H1 (cell line): Measurements from ENCODE around the gene STXBP5. TPM values are rescaled to one million over a fixed set of nuclear protein-coding genes. Genes with fewer than 3 reads are reported as not detected.

Experiments used
- CTCF ChIA-PET: fragments of 300-600 bp; sonication (Branson Sonifier 250); formaldehyde crosslinking; loops from one replicate; lab custom pipeline; 2021; ENCODE audit not compliant: partially characterized antibody; lab: Charles Lee
- POLR2A ChIA-PET: fragments of 300-600 bp; sonication (Branson Sonifier 250); formaldehyde crosslinking; loops from one replicate; lab custom pipeline; 2021; ENCODE audit warnings: inconsistent platforms; ENCODE audit not compliant: partially characterized antibody; lab: Charles Lee
- DNase-seq, 2 experiments: peaks; one replicate each; pipeline versions ENCODE4 v3.0.0 to v3.0.0-alpha.2; 2010 to 2022; ENCODE audit warnings: low spot score in 2 of 2, low read depth in 1 of 2, mixed read lengths in 1 of 2
- FAIRE-seq: peaks from 2 replicates; lab custom pipeline; 2011; peaks lifted over from hg19 to GRCh38; lab: Jason Lieb, UNC
- H2AFZ ChIP-seq: 2 replicates; pipeline ENCODE4 v1.8.1; 2012; ENCODE audit warnings: low read length, inconsistent platforms
- H2AK5ac ChIP-seq: 2 replicates; pipeline ENCODE4 v1.6.1; 2013; ENCODE audit warnings: low read depth, low read length
- H2BK120ac ChIP-seq: replicated peaks from 2 replicates; pipeline ENCODE3; 2013; ENCODE audit warnings: low read depth, low read length, inconsistent platforms
- H2BK12ac ChIP-seq: 2 replicates; pipeline ENCODE4 v1.6.1; 2013; ENCODE audit warnings: low read depth, low read length
- H2BK15ac ChIP-seq: 2 replicates; pipeline ENCODE4 v1.6.1; 2013; ENCODE audit warnings: low read length
- H2BK20ac ChIP-seq: 2 replicates; pipeline ENCODE4 v1.6.1; 2013; ENCODE audit warnings: low read length
- H2BK5ac ChIP-seq: 2 replicates; pipeline ENCODE4 v1.6.1; 2013; ENCODE audit warnings: low read depth, low read length
- H3K14ac ChIP-seq: 2 replicates; pipeline ENCODE4 v1.6.1; 2013; ENCODE audit warnings: inconsistent platforms; ENCODE audit not compliant: insufficient read length
- H3K18ac ChIP-seq: 2 replicates; pipeline ENCODE4 v1.6.1; 2013; ENCODE audit warnings: low read length; ENCODE audit errors: extremely low read depth
- H3K23ac ChIP-seq: 2 replicates; pipeline ENCODE4 v1.6.1; 2013; ENCODE audit warnings: inconsistent platforms; ENCODE audit not compliant: insufficient read length
- H3K23me2 ChIP-seq: 2 replicates; pipeline ENCODE4 v1.6.1; 2013; ENCODE audit warnings: low read depth, low read length
- H3K27ac ChIP-seq: 2 replicates; pipeline ENCODE4 v1.6.1; 2011; ENCODE audit warnings: low read depth, low read length, inconsistent platforms
- H3K27me3 ChIP-seq, 4 experiments: replicated peaks in 1 of 4; 1 replicate in 1 of 4; 2 replicates in 3 of 4; pipeline versions ENCODE4 v1.6.1 to v1.8.1; 2011 to 2013; ENCODE audit warnings: low read length in 3 of 4, mild to moderate bottlenecking in 3 of 4, inconsistent platforms in 2 of 4, mixed read lengths in 2 of 4, moderate library complexity in 1 of 4; ENCODE audit not compliant: control insufficient read depth in 3 of 4, insufficient read depth in 3 of 4; ENCODE audit errors: extremely low read depth in 1 of 4
- H3K36me3 ChIP-seq, 4 experiments: 2 replicates each; pipeline versions ENCODE4 v1.6.1 to v1.8.1; 2011 to 2013; ENCODE audit warnings: mild to moderate bottlenecking in 4 of 4, low read length in 3 of 4, moderate library complexity in 2 of 4, control low read depth in 1 of 4, inconsistent platforms in 1 of 4; ENCODE audit not compliant: insufficient read depth in 4 of 4, control insufficient read depth in 2 of 4
- H3K4ac ChIP-seq: replicated peaks from 2 replicates; pipeline ENCODE3; 2013; ENCODE audit warnings: low read length, low read depth, mixed read lengths, inconsistent platforms; ENCODE audit not compliant: insufficient read length
- H3K4me1 ChIP-seq, 4 experiments: replicated peaks in 1 of 4; 1 replicate in 1 of 4; 2 replicates in 3 of 4; pipeline versions ENCODE4 v1.6.1 to v1.8.1; 2011 to 2013; ENCODE audit warnings: low read length in 3 of 4, inconsistent platforms in 2 of 4, mixed read lengths in 1 of 4; ENCODE audit not compliant: insufficient read depth in 4 of 4, control insufficient read depth in 3 of 4
- H3K4me2 ChIP-seq, 2 experiments: 2 replicates each; pipeline versions ENCODE4 v1.6.1 to v1.8.1; 2011 to 2013; ENCODE audit warnings: low read depth in 2 of 2, low read length in 2 of 2, control low read depth in 1 of 2, inconsistent platforms in 1 of 2, mild to moderate bottlenecking in 1 of 2; ENCODE audit not compliant: insufficient read depth in 1 of 2
- H3K4me3 ChIP-seq, 4 experiments: fragments of 200-600, 300-600 bp in 1 of 4; sonication (generic), shearing (Covaris generic), sonication (Bioruptor Twin) in 1 of 4; 2 replicates each; pipeline versions ENCODE4 v1.5.1 to v1.8.1; 2011 to 2016; ENCODE audit warnings: low read length in 4 of 4, low read depth in 3 of 4, control low read depth in 2 of 4, inconsistent platforms in 2 of 4, mild to moderate bottlenecking in 2 of 4, mixed read lengths in 1 of 4, moderate library complexity in 1 of 4; ENCODE audit not compliant: insufficient read depth in 2 of 4; ENCODE audit errors: extremely low read depth in 1 of 4
- H3K56ac ChIP-seq: replicated peaks from 2 replicates; pipeline ENCODE3; 2013; ENCODE audit warnings: low read depth, mild to moderate bottlenecking, mixed read lengths, low read length, inconsistent platforms; ENCODE audit not compliant: insufficient read length
- H3K79me1 ChIP-seq: 2 replicates; pipeline ENCODE4 v1.6.1; 2013; ENCODE audit warnings: low read depth, low read length, control low read depth
- H3K79me2 ChIP-seq, 2 experiments: 2 replicates each; pipeline versions ENCODE4 v1.6.1 to v1.8.1; 2012 to 2013; ENCODE audit warnings: low read length in 2 of 2, mild to moderate bottlenecking in 2 of 2, inconsistent platforms in 1 of 2; ENCODE audit not compliant: insufficient read depth in 2 of 2, control insufficient read depth in 1 of 2
- H3K9ac ChIP-seq, 4 experiments: replicated peaks in 1 of 4; 1 replicate in 1 of 4; 2 replicates in 3 of 4; pipeline versions ENCODE4 v1.6.1 to v1.8.1; 2011 to 2013; ENCODE audit warnings: low read depth in 3 of 4, low read length in 3 of 4, control low read depth in 2 of 4, mild to moderate bottlenecking in 2 of 4, moderate library complexity in 2 of 4, inconsistent platforms in 1 of 4; ENCODE audit errors: extremely low read depth in 1 of 4
- H3K9me3 ChIP-seq, 2 experiments: 2 replicates each; pipeline versions ENCODE4 v1.6.1 to v1.8.1; 2012 to 2013; ENCODE audit warnings: mild to moderate bottlenecking in 2 of 2, moderate library complexity in 2 of 2, control low read depth in 1 of 2, inconsistent platforms in 1 of 2, low read depth in 1 of 2, low read length in 1 of 2, mixed read lengths in 1 of 2; ENCODE audit not compliant: insufficient read depth in 2 of 2
- H4K20me1 ChIP-seq, 2 experiments: replicated peaks in 1 of 2; 2 replicates each; pipeline versions ENCODE3 to v1.8.1; 2011 to 2013; ENCODE audit warnings: inconsistent platforms in 2 of 2, low read length in 2 of 2, mild to moderate bottlenecking in 1 of 2; ENCODE audit not compliant: insufficient read depth in 2 of 2, control insufficient read depth in 1 of 2
- H4K5ac ChIP-seq: 2 replicates; pipeline ENCODE4 v1.6.1; 2013; ENCODE audit warnings: low read length, low read depth, mixed read lengths, inconsistent platforms; ENCODE audit not compliant: insufficient read length
- H4K8ac ChIP-seq: 2 replicates; pipeline ENCODE4 v1.8.0; 2013; ENCODE audit warnings: mild to moderate bottlenecking, moderate library complexity, low read length, inconsistent platforms; ENCODE audit not compliant: insufficient read depth; ENCODE audit errors: extremely low read depth
- H4K91ac ChIP-seq: replicated peaks from 2 replicates; pipeline ENCODE3; 2013; ENCODE audit warnings: low read length, mixed read lengths, inconsistent platforms; ENCODE audit not compliant: insufficient read length
- ASH2L ChIP-seq: fragments of 200-600, 300-600 bp; sonication (generic); IDR thresholded peaks from one replicate; pipeline ENCODE4 v1.7.1; 2017; ENCODE audit warnings: low read length
- CBX5 ChIP-seq: fragments of 300-800, 300-1000 bp; sonication (generic); IDR thresholded peaks from 2 replicates; pipeline ENCODE4 v1.7.1; 2016; ENCODE audit warnings: antibody characterized with exemption, low read length, low read depth
- CEBPB ChIP-seq: IDR thresholded peaks from 2 replicates; pipeline ENCODE4 v1.6.1; 2012; ENCODE audit warnings: low read depth, low read length
- PHF8 ChIP-seq: fragments of 200-600 bp; sonication (generic); conservative IDR thresholded peaks from 2 replicates; pipeline ENCODE4 v1.7.1; 2012; ENCODE audit warnings: low read depth, mild to moderate bottlenecking, inconsistent platforms, low read length, moderate library complexity
- SAP30 ChIP-seq: fragments of 300-600 bp; sonication (generic); IDR thresholded peaks from 2 replicates; pipeline ENCODE4 v1.7.1; 2012; ENCODE audit warnings: low read length, moderate library complexity, mild to moderate bottlenecking, inconsistent platforms; ENCODE audit not compliant: insufficient read depth, insufficient replicate concordance
- SIRT6 ChIP-seq: IDR thresholded peaks from one replicate; pipeline ENCODE4 v1.7.1; 2012; ENCODE audit warnings: low read length, inconsistent platforms
- TCF12 ChIP-seq: IDR thresholded peaks from 2 replicates; pipeline ENCODE4 v1.6.1; 2011; ENCODE audit warnings: low read depth, mild to moderate bottlenecking, low read length
- polyA plus RNA-seq, 7 experiments: library from polyadenylated mRNA; depleted of rRNA in 3 of 7; stranded (reverse) in 5 of 7; unstranded in 2 of 7; fragments of >200 nt in 5 of 7; fragments of 200-250 nt in 2 of 7; gene quantifications; 1 replicate in 5 of 7; 2 replicates in 1 of 7; 4 replicates in 1 of 7; pipeline versions ENCODE4 v1.2.1 to v1.2.3, GENCODE V29; 2011 to 2013; ENCODE audit warnings: missing spikeins in 2 of 7, mixed read lengths in 2 of 7
- total RNA-seq: library from RNA; stranded (reverse); fragmentation: NEBNext Ultra II Directional; extraction: Animal tissue kit (Norgen Biotek cat#: 25700); gene quantifications from 2 replicates; pipeline ENCODE4 v1.2.1, GENCODE V29; 2021

Gene STXBP5
- total and polyA plus RNA-seq, 2 of the 8 experiments (the other 6 are each of a cell fraction or from before 2014, with no cell fraction given): 2.7 to 10.8 TPM

- Histone ChIP-seq H2AFZ (no peak overlapping the region), H3K27me3 (no peaks in the 10 kb centered on the region), H3K18ac (no peak overlapping the region), H2BK12ac (no peak overlapping the region), H3K36me3 (peaks cover 0 to 19% (median 7%) of the 10 kb centered on the region in 4 experiments; a peak in 3 of 8 replicates), H3K79me2 (no peaks in the 10 kb centered on the region), H3K4ac (no peak overlapping the region), H3K9ac (no peak overlapping the region), H2AK5ac (no peak overlapping the region), H3K27ac (no peak overlapping the region), H4K91ac (no peak overlapping the region), H3K23me2 (no peaks in the 10 kb centered on the region), H2BK120ac (no peak overlapping the region), H3K14ac (no peak overlapping the region), H3K4me1 (no peaks in the 10 kb centered on the region), H4K8ac (no peak overlapping the region), H2BK20ac (no peak overlapping the region), H3K9me3 (no peaks in the 10 kb centered on the region), H3K4me3 (no peak overlapping the region), H3K23ac (no peak overlapping the region), H4K20me1 (no peaks in the 10 kb centered on the region), H4K5ac (no peak overlapping the region), H3K79me1 (no peaks in the 10 kb centered on the region), H2BK15ac (no peak overlapping the region), H3K4me2 (no peak overlapping the region), H3K56ac (no peak overlapping the region), H2BK5ac (no peak overlapping the region)
- no peak for DNase-seq
- no peak for TF ChIP-seq TCF12
- no peak for TF ChIP-seq SIRT6
- no peak for TF ChIP-seq CBX5
- TF ChIP-seq CEBPB: no peak
- TF ChIP-seq ASH2L: no peak
- no peak for TF ChIP-seq PHF8
- TF ChIP-seq SAP30: no peak
- CTCF ChIA-PET: interaction anchor here (0.9 to 1.6 kb wide), 2 partner anchors 10 to 27 kb away, joined by 3 to 4 read pairs; no protein-coding TSS in a partner anchor
- no peak for FAIRE-seq
- POLR2A ChIA-PET: no interaction called here
Measured at GRCh38 chr6:147274776-147275175, 70.6 kb downstream of the STXBP5 start.
